Memory B cell (primary cell): ENCODE measurements around the gene EDDM3A.
"Not testable (repeated sequence)": the region's sequence is repeated elsewhere in the genome, so short reads cannot be mapped to it uniquely, and the experiment has no call there.

Source experiments
- ATAC-seq: fragments of 150-1000 bp; cut with Tn5 transposase; 2 replicates; pipeline ENCODE4 v1.10.0; 2021; ENCODE audit warnings: low read depth, mild to moderate bottlenecking, moderate library complexity
- DNase-seq, 2 donors: peaks; one replicate each; pipeline ENCODE4 v3.0.0; 2022; ENCODE audit warnings: low spot score in 2 of 2
- H3K27ac Mint-ChIP-seq: one replicate; pipeline ENCODE4 v1.8.0; 2022; ENCODE audit warnings: mild to moderate bottlenecking, moderate library complexity, mixed read lengths
- H3K27me3 Mint-ChIP-seq: one replicate; pipeline ENCODE4 v1.8.0; 2022; ENCODE audit warnings: mixed read lengths
- H3K36me3 Mint-ChIP-seq: one replicate; pipeline ENCODE4 v1.8.0; 2022; ENCODE audit warnings: mild to moderate bottlenecking, mixed read lengths
- H3K4me1 Mint-ChIP-seq: one replicate; pipeline ENCODE4 v1.8.0; 2022; ENCODE audit warnings: mixed read lengths
- H3K4me3 Mint-ChIP-seq: one replicate; pipeline ENCODE4 v1.8.0; 2022; ENCODE audit warnings: mild to moderate bottlenecking, moderate library complexity, mixed read lengths
- H3K9me3 Mint-ChIP-seq: one replicate; pipeline ENCODE4 v1.8.0; 2022; ENCODE audit warnings: mixed read lengths

The EDDM3A gene

GRCh38 chr14:20750194-20750593 lies 4.5 kb downstream of the EDDM3A start:
- H3K4me3 Mint-ChIP-seq = no peak overlapping the region
- H3K27me3 Mint-ChIP-seq = peaks cover 7% of the 10 kb centered on the region
- no peak overlapping the region for H3K27ac Mint-ChIP-seq
- DNase-seq (no peak), ATAC-seq (no peak)
- peaks cover 2% of the 10 kb centered on the region for H3K4me1 Mint-ChIP-seq
- H3K36me3 Mint-ChIP-seq = peaks cover 6% of the 10 kb centered on the region
- H3K9me3 Mint-ChIP-seq = peaks cover 11% of the 10 kb centered on the region

- H3K27me3 Mint-ChIP-seq = peaks cover 7% of the 10 kb centered on the region
- H3K4me3 Mint-ChIP-seq = no peak overlapping the region
- peaks cover 6% of the 10 kb centered on the region for H3K36me3 Mint-ChIP-seq
- peaks cover 2% of the 10 kb centered on the region for H3K4me1 Mint-ChIP-seq
- peaks cover 11% of the 10 kb centered on the region for H3K9me3 Mint-ChIP-seq
- no peak overlapping the region for H3K27ac Mint-ChIP-seq
- no peak for ATAC-seq
- no peak for DNase-seq
Measured at GRCh38 chr14:20751963-20752562, 6.4 kb downstream of the EDDM3A start.

DNA sequence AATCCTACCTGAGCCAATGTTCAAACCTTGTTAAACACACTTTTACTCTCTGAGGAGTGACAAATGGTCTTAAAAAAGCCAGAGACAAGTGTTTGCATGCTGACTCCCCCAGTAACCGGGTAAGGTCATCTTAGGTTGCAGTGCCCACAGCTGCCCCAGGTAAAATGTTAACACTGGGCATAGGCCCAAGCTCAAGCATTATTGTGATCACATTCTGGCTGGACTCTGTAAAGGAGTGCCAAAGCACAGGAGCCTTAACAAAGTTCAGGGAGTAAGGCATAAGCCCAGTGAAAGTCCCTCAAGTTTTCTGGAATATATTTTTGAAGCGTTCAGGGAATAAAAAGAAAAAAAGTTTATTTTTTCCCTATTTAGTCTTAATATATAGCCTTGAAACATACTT lies 8.6 kb downstream of the EDDM3A start:
- H3K9me3 Mint-ChIP-seq = peaks cover 11% of the 10 kb centered on the region
- ATAC-seq (no peak), DNase-seq (no peak)
- H3K27me3 Mint-ChIP-seq = peaks cover 6% of the 10 kb centered on the region
- H3K36me3 Mint-ChIP-seq = peaks cover 6% of the 10 kb centered on the region
- no peak overlapping the region for H3K4me3 Mint-ChIP-seq
- no peak overlapping the region for H3K27ac Mint-ChIP-seq
- peaks cover 7% of the 10 kb centered on the region for H3K4me1 Mint-ChIP-seq

- Mint-ChIP-seq H3K27ac (no peak overlapping the region), H3K27me3 (peaks cover 6% of the 10 kb centered on the region), H3K9me3 (peaks cover 11% of the 10 kb centered on the region), H3K4me3 (no peak overlapping the region), H3K4me1 (peaks cover 7% of the 10 kb centered on the region), H3K36me3 (peaks cover 6% of the 10 kb centered on the region)
- DNase-seq = no peak
- ATAC-seq = no peak
Measured at GRCh38 chr14:20755037-20755436, 9.3 kb downstream of the EDDM3A start.

GRCh38 chr14:20757965-20758364 lies 12.3 kb downstream of the EDDM3A start:
- Mint-ChIP-seq H3K27ac (no peak overlapping the region), H3K9me3 (peaks cover 2% of the 10 kb centered on the region), H3K27me3 (no peaks in the 10 kb centered on the region), H3K36me3 (no peaks in the 10 kb centered on the region), H3K4me3 (no peak overlapping the region), H3K4me1 (peaks cover 8% of the 10 kb centered on the region)
- DNase-seq = peak; percentile 11 to 30
- ATAC-seq = peak; percentile 53

DNA sequence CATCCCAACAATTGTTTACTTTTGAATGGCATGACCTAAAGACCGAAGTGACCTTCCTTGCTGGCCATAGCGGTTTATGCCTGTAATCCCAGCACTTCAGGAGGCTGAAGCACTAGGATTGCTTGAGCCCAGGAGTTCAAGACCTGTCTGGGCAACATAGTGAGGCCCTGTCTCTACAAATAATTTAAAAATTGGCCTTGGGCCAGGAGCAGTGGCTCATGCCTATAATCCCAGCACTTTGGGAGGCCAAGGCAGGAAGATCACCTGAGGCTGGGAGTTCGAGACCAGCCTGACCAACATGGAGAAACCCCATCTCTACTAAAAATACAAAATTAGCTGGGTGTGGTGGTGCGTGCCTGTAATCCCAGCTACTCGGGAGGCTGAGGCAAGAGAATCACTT lies 13.8 kb downstream of the EDDM3A start:
- not testable (repeated sequence) for DNase-seq, H3K4me1 Mint-ChIP-seq, H3K27ac Mint-ChIP-seq, H3K36me3 Mint-ChIP-seq, H3K4me3 Mint-ChIP-seq, H3K27me3 Mint-ChIP-seq, ATAC-seq, H3K9me3 Mint-ChIP-seq

DNA sequence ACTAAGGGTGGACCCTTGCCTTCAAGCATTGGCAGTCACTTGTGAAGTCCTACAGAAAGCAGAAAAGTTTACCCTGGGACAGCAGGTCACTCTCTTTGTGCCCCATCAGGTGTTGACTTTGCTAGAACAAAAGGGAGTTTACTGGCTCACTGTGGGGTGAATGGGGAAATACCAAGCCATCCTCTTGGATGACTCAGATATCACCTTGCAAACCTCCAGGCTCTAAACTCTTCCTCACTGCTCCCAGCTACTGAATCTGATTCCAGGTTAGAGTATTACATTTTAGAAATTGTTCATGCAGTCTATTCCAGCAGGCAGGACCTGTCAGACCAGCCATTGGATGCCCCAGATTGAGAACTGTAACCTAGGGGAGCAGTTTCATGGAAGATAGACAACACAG lies 15.3 kb downstream of the EDDM3A start:
- no peak for ATAC-seq
- H3K4me3 Mint-ChIP-seq = no peak overlapping the region
- H3K27me3 Mint-ChIP-seq = no peaks in the 10 kb centered on the region
- peaks cover 12% of the 10 kb centered on the region for H3K4me1 Mint-ChIP-seq
- no peak for DNase-seq
- no peak overlapping the region for H3K27ac Mint-ChIP-seq
- H3K9me3 Mint-ChIP-seq = no peaks in the 10 kb centered on the region
- no peaks in the 10 kb centered on the region for H3K36me3 Mint-ChIP-seq

DNA sequence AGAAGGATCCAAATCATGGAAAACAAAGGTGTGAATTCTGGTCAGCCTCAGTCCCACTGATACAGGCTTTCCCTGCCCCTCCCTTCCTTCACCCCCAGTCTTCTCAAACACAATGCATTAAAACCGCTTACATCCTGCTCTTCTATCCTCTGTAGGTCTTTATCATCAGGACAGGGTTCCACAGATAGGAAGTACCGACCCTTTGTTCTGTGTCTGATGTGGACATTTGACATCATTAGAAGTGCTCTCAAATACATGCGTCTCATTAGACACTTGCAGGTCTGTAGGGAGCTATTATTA lies 22.9 kb downstream of the EDDM3A start:
- Mint-ChIP-seq H3K27ac (no peak overlapping the region), H3K27me3 (peaks cover 2% of the 10 kb centered on the region), H3K36me3 (no peaks in the 10 kb centered on the region), H3K4me3 (no peak overlapping the region), H3K4me1 (peaks cover 3% of the 10 kb centered on the region), H3K9me3 (no peaks in the 10 kb centered on the region)
- DNase-seq = no peak
- ATAC-seq = no peak

DNA sequence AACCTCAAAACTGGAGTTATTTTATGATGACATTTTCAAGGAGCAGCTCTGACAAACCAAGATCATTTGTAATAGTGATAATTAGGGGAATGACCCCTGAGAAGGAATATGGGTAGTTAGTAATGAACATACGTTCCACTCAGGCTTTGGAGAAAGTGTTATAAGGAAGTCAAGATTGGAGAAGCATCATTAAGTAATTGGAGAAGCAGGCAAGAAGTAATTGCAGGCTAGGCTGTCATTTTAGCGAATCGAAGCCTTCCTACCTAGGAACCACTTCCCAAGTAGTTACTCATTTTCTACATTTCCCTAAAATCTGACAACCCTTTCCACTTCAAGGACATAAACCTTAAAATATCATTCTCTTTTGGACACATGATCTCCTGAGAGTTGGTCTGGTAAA lies 23.7 kb downstream of the EDDM3A start:
- Mint-ChIP-seq H3K27ac (no peak overlapping the region), H3K4me3 (no peak overlapping the region), H3K36me3 (no peaks in the 10 kb centered on the region), H3K27me3 (peaks cover 2% of the 10 kb centered on the region), H3K9me3 (no peaks in the 10 kb centered on the region), H3K4me1 (peaks cover 3% of the 10 kb centered on the region)
- no peak for ATAC-seq
- no peak for DNase-seq

GRCh38 chr14:20772650-20773049 lies 27.0 kb downstream of the EDDM3A start:
- Mint-ChIP-seq H3K27me3 (peaks cover 2% of the 10 kb centered on the region), H3K27ac (no peak overlapping the region), H3K36me3 (no peaks in the 10 kb centered on the region), H3K4me1 (peaks cover 2% of the 10 kb centered on the region), H3K4me3 (no peak overlapping the region), H3K9me3 (no peaks in the 10 kb centered on the region)
- ATAC-seq (no peak), DNase-seq (no peak)

- no peak overlapping the region for H3K4me3 Mint-ChIP-seq
- peaks cover 2% of the 10 kb centered on the region for H3K4me1 Mint-ChIP-seq
- ATAC-seq (no peak), DNase-seq (no peak)
- no peaks in the 10 kb centered on the region for H3K27me3 Mint-ChIP-seq
- H3K27ac Mint-ChIP-seq = no peak overlapping the region
- no peaks in the 10 kb centered on the region for H3K9me3 Mint-ChIP-seq
- no peaks in the 10 kb centered on the region for H3K36me3 Mint-ChIP-seq
Measured at GRCh38 chr14:20774258-20774824, 28.7 kb downstream of the EDDM3A start.

DNA sequence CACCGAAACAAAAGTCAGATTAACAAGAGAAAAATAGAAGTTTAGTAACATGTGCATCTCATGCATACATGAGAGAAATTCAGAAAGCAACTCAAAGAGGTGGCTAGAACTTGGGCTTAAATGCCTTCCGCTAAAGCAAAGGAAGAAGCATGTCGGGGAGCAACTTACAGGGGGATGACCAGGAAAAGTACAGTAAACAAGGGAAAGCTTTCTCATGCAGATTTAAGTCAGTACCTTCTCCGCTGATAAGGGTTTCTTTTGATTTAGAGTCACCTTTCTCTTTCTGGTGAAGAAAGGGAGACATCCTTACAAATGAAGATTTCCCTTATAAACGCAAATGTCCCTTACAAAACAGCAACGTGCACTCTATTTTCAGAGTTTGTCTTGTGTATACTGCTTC lies 29.4 kb downstream of the EDDM3A start:
- DNase-seq (no peak), ATAC-seq (no peak)
- Mint-ChIP-seq H3K27me3 (no peaks in the 10 kb centered on the region), H3K27ac (no peak overlapping the region), H3K4me1 (peaks cover 5% of the 10 kb centered on the region), H3K9me3 (no peaks in the 10 kb centered on the region), H3K4me3 (no peak overlapping the region), H3K36me3 (no peaks in the 10 kb centered on the region)

GRCh38 chr14:20775901-20776300 lies 30.2 kb downstream of the EDDM3A start:
- DNase-seq = no peak
- H3K9me3 Mint-ChIP-seq = no peaks in the 10 kb centered on the region
- ATAC-seq = no peak

GRCh38 chr14:20781803-20782202 lies 36.1 kb downstream of the EDDM3A start:
- H3K9me3 Mint-ChIP-seq = no peaks in the 10 kb centered on the region
- peak overlapping the region; percentile 97 for H3K4me3 Mint-ChIP-seq
- H3K27ac Mint-ChIP-seq = peak overlapping the region; percentile 93

More at GRCh38 chr14:20775901-20776300, 30.2 kb downstream of the EDDM3A start:
- H3K36me3 Mint-ChIP-seq = no peaks in the 10 kb centered on the region
- H3K4me3 Mint-ChIP-seq = no peak overlapping the region
- no peaks in the 10 kb centered on the region for H3K27me3 Mint-ChIP-seq
- H3K4me1 Mint-ChIP-seq = peaks cover 8% of the 10 kb centered on the region
- no peak overlapping the region for H3K27ac Mint-ChIP-seq

GRCh38 chr14:20782280-20782890 lies 36.7 kb downstream of the EDDM3A start:
- ATAC-seq = peak; percentile 51
- peak overlapping the region; percentile 93 for H3K27ac Mint-ChIP-seq
- peak overlapping the region; percentile 97 for H3K4me3 Mint-ChIP-seq
- DNase-seq = peak; percentile 7 to 16
- peaks cover 37% of the 10 kb centered on the region for H3K4me1 Mint-ChIP-seq
- no peaks in the 10 kb centered on the region for H3K9me3 Mint-ChIP-seq
- H3K36me3 Mint-ChIP-seq = peaks cover 17% of the 10 kb centered on the region
- H3K27me3 Mint-ChIP-seq = no peaks in the 10 kb centered on the region

More at GRCh38 chr14:20781803-20782202, 36.1 kb downstream of the EDDM3A start:
- peaks cover 17% of the 10 kb centered on the region for H3K36me3 Mint-ChIP-seq
- H3K27me3 Mint-ChIP-seq = no peaks in the 10 kb centered on the region
- DNase-seq (no peak), ATAC-seq (no peak)
- peaks cover 37% of the 10 kb centered on the region for H3K4me1 Mint-ChIP-seq
